GM18526 (cell line): Measurements from ENCODE around the gene ADA.

Source experiments
- POLR2A ChIP-seq: IDR thresholded peaks from 3 replicates; pipeline ENCODE4 v1.6.1; 2011; ENCODE audit not compliant: insufficient read length; ENCODE audit errors: extremely low read depth

ADA gene

DNA sequence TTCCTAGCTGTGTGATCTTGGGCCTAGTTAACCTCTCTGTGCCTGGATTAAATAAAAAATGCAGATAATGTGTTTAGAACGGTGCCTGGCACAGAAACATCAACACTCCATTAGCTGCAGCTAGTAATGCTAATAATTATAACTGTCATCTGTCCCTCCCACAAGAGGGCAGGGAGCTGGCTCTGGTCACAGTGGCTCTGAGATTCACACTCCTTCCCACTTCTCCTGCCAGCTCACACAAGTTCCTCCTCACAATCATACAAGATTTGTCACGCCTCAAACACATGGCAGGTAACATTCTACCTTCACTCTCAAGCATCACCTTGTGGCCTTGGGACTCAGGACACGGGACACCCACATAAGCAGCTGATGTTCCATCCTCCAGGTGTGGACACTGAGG, 2.4 kb downstream of the ADA start:
- no peak for TF ChIP-seq POLR2A

DNA sequence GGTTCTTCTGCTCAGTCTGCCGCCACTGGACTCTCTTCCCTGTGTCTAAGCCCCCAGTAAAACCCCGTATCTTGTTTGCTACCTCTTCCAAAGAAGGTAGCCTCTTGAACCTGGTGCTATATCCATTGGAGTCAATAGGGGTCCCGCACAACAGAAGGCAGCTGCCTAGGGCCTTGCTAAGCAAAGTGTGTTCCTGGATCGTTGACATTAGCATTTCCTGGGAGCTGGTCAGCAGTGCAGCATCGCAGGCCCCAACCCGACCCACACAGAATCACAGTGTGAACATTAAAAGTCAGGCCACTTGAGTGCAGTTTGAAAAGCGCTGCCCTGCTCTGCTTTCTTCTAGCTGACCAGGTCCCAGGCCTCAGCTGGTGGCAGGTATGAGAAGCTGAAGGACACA, 2.9 kb downstream of the ADA start:
- TF ChIP-seq POLR2A: no peak

DNA sequence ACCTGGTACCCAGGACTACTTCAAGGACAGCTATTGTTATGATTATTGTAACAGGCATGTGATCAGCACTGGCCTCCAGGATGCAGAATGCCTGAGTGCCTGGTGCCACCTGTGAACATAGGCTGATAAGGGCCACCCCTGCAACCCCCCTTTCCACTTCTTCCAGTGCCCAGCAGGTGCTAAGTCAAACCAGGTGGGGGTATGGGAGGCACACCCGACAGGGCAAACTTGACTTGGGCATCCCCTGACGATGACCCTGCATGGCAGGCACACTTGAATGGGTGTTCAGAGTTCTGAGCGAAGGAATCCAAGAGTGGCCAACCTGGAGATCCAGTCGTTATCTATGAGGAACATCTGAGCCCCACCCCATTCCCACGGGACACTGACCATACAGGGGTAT, 3.4 kb downstream of the ADA start:
- TF ChIP-seq POLR2A: no peak

DNA sequence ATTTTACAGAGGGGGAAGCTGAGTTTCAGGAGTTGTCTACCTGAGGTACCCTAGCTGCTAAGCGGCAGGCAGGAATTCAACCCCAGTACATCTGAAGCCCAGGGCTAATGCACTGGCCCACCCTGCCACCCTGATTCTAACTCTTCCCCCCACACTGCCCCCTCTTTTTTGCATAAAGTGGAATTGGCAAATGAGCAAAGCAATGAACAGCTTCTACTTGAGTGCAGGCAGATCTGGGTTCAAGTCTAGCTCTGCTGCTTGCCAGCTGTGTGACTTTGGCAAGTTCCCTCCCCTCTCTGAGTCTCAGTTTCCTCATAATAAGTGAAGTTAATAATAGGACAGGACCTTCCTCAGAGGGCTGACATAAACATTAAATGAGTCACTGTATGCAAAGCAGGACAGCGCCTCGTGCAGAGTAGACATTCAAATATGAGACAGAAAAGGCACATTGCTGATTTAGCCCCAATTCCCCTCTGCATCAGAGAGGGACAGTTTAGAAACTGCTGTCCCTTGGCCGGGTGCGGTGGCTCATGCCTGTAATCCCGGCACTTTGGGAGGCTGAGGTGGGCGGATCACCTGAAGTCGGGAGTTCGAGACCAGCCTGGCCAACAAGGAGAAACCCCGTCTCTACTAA, 4.7 kb downstream of the ADA start:
- peak; percentile 41 for TF ChIP-seq POLR2A

DNA sequence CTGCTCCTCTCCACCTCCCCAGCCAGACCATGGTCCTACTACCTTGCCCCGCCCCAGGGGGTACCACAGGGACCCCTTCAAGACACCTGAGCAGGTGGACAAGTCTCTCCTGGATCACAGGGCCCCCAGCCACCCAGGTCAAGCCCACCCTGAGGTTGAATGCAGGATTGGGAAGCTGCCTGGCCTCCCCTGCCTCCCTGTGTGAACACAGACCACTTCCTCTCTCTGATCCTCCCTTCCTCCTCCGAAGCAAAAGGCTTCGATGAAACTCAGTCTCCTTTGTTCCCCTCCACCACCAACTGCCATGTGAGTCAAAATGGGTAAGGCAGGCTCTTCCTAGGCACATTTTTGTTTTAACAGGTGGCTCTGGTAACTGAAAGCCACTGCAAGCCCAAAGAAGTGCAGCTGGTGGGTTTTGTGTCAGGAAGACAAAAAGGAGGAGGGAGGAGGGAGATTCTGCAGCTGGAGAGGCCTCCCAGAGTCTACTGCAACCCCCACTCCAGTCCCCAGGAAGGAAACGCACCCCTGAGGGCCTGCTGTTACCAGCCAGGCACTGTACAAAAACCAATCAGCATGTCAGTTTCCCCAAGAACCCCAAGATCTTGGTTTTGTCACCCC, 5.4 kb downstream of the ADA start:
- TF ChIP-seq POLR2A: no peak

DNA sequence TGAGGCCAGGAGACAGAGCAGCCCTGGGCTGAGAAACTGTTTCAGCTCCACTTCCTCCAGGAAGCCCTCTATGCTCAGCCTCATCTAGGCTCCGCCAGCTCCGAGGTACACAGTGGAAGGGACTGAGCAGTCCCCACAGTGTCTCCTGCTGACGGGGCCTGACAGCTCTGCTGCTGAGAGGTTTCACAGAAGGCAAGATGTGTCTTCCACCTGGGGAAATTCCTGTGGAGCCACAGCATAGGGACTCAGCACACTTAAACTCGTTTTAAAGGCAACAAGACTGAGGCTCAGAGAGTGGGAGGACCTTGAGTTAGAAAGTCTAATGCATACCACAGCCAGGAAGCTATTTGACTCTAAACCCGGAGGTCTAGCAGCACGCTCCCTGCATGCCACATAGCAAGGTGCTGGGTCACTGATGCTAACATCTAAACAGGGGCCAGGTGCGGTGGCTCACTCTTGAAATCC, 6.8 kb downstream of the ADA start:
- no peak for TF ChIP-seq POLR2A

DNA sequence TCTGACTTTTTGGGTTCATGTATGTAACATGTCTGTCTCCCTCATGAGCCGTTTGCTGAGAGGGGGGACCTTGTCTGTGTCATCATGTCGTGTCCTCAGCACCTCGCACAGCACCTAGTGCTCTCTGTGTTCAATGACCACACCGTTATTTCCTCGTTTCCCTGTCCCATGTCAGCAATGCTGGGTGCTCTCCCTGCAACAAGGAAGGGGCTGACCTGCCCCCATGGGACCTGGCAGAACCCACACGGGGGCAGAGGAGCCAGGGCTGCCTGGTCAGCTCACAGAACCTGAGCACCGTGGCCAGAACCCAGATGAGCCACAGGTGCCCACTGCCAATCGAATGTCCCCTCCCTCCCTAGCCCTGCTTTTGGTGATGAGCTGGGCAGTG, 7.3 kb downstream of the ADA start:
- TF ChIP-seq POLR2A: no peak

DNA sequence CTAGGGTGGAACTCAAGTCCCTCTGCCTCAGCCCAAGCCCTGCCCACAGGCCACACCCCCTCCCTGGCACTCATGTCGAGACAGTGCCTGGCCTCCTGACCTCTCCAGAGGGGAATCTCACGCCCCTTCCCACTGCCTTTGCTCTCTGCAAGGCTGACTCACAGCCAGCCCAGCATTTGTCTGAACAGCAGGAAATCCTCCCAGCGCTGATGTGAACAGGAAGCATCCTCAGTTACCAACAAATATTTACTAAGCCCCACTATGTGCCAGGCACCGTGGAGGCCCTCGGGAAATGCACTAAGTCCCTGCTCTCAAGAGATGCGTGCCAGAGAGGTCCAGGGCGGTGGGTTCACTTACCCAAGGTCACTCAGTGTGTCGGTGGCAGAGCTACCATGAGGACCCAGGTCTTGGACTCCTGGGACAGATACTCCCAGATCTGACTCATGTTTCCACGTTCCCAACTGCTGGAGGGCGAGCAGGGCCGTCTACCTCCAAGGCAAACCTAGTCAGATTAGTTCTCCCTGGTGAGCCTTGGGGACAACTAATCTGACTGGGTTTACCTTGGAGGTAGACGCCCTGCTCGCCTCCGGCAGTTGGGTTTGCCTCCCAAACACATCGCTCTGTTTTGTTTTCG, 7.8 kb downstream of the ADA start:
- no peak for TF ChIP-seq POLR2A

DNA sequence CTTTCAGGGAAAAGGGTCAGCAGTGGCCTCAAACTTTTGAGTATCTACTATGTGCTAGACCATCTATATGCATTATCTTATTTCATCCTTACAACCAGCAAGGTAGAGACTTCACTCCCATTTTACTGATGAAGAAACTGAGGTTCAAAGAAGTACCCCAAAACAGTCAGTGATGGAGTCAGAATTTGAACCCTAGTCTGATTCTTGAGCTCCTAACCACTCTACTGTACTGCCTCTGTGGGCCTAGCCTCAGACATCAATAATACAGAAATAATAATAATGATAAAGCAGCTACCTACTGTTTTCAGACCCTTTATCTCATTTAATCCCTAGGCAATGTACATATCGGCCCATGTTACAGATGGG, 8.4 kb downstream of the ADA start:
- peak; percentile 4 for TF ChIP-seq POLR2A

DNA sequence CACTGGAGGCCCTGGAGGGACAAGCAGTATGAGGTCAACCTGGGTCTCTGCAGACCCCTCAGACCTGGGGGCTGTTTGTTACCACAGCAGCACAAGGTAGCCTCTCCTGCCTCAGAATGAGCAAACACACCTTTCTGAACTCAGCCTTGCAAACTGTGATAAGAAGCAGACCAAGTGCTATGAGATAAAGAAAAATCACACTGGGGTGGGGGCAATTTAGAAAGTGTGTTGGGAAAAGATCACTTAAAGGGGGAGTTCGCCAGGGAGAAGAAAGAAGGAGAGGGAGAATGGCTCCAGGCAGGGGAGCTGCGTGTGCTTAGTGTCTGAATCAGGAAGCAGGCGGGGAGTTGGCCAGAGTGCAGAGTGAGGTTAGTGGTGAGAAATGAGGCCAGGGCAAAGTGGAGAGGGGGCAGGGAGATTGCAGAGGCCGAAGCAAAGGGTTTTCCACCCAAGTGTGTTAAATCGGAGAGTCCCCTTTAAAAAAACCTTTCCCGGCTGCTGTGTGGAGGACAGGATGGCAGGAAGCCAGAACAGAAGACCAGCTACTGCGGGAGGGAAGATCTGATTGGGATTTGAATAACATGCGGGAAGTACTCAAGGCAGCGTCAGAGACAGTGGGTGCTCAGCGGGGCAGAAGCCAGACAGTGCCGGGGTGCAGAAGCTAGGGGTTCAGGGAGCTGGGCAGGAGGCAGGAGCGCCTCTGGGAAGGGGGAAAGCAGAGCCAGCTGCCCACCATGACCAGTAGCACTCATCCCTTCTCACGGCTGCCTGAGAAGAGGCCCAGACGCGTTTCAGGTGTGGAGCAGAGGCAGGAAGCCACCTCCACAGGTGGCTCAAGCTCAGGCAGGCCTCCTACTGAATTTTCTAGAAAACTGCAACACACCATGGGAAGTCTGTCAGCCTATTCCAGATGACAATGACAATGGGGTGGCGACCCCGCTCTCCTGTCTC, 9.0 kb downstream of the ADA start:
- TF ChIP-seq POLR2A: peak; percentile 14

DNA sequence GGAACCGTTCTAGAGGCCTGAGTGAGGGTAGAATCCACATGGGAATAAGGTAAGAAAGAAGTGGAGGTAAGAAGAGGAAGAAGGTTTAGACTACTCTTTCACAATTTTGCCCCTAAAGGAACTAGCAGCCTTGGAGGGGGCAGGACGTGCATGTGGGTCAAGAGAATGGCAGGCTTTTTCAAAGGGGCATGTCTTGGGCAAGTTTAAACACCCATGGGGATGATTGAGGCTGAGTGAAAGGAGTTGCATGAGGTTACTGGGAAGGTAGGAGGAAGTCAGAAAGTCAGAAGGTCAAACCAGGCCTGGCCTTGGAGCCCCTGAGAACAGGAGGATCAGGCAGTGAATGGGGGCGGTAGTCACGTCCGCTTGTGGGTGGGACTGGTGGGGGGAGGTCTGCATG, 10.2 kb downstream of the ADA start:
- no peak for TF ChIP-seq POLR2A

DNA sequence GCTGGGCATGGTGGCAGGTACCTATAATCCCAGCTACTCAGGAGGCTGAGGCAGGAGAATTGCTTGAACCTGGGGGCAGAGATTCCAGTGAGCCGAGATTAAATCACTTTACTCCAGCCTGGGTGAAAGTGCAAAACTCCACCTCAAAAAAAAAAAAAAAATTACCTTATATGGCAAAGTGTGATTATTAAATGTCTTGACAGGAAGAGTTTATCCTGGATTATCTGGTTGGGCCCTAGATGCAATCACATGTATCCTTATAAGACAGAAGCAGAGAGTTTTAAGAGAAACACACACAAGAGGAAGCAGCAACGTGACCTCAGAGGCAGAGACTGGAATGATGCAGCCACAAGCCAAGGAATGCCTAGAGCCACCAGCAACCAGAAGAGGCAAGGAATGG, 11.0 kb downstream of the ADA start:
- no peak for TF ChIP-seq POLR2A

DNA sequence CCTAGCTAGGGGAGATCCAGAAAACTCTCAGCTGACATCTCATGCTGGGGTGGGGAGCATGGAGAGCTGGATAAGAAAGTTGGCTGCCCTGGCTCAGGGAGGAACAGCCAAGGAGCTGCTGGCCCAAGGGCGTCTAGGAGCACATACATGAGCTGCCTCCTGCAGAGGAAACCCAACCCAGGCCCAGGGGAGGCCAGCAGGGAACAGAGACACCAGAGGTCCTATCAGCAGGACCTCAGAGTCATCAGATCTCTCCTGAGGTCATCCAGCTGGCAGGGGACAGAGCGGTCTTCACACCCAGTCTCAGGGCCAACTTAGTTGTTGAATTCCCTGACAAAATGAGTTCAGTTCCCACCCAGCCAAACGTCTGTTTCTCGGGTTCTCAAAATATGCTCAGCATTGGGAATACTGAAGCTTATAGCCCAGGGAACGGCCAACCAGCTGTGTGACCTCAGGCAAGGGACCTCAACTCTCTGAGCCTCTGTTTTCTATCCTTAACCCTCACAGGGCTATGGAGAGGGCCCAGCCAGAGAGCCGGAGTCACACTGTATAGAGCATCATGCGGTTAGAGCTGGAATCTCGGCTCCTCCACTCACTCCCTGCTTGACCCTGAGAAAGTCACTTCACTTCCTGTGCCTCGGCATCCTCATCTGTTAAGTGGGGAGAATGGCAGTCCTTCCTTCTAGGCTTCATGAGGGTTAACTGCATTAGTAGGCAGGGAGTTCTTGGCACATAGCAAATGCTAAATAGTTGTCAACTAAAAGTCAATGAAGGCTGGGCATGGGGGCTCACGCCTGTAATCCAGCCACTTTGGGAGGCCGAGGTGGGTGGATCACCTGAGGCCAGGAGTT, 13.8 kb downstream of the ADA start:
- TF ChIP-seq POLR2A: no peak

DNA sequence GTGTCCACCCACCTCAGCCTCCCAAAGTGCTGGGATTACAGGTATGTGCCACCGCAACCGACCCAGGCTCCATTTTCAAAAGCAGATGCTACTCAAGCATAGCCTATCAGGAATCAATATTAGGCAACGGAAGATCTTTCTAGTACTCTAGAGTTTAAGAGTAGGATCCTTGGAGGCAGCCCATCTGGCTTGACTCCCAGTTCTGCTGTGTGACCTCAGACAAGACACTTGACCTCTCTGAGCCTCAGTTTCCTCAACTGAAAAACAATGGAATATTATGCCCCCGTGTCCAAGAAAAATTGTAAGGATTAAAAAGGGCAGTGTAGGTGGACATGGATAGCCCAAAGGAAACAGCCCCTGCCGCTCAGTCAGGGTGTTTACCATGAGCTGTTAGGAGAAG, 14.5 kb downstream of the ADA start:
- TF ChIP-seq POLR2A: no peak

DNA sequence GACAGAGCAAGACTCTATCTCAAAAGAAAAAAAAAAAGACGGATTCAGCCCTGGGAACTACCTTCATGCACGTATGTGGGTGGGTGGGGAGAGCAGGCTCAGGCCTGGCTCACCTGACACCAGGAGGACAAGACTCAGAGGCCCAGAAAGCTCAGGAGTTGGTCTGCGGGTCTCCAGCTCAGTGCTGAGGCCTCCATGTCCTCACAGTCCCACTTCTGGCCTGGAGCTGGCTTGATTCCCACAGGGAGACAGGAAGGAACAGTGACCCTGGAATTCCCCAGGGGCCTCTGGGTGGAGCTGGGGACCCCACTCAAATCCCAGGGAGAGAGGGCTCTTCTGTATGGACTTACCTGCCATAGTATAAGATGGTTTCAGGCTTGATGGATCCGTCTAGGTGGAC, 15.6 kb downstream of the ADA start:
- TF ChIP-seq POLR2A: no peak
